AG08396 (cell line): ENCODE data around the gene ARHGEF19.

ENCODE experiments used
- DNase-seq: peaks from one replicate; pipeline ENCODE4 v3.0.0; 2012; ENCODE audit warnings: low spot score, mixed read lengths

Gene ARHGEF19

GRCh38 chr1:16148329-16149092 lies 63.9 kb downstream of the ARHGEF19 start:
- DNase-seq, result no peak
